ENCODE results near the gene IGLL1. TPM values are rescaled to one million over a fixed set of nuclear protein-coding genes. Genes with fewer than 3 reads are reported as not detected.

The IGLL1 gene
- polyA plus RNA-seq, 1 of the 3 experiments (the other 2 are of a cell fraction), result not detected

DNA sequence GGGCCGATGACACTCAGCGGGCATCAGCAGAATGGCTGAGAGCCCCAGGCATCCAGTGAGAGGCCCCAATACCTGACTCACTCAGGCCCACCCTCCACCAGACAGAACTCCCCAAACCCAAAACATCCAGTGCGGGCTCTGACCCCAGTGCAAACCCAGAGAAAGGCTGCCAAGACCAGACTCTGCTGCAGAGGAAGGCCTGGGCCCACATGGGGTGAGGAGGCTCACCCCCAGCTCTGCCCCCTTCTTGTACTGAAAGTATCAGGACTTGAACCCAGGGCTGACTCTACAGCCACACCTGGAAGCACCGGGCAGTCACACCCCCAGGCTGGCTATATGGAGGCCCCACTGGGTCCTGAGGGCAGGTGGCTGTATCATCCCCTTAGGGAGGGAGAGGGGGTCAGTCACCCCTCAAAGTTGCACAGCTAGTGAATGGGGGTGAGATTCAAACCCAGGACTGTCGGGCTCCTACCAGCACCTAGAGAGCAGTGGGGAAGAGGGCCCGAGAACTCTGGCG is 49.3 kb downstream of the IGLL1 start:
- TF ChIP-seq, protein P1, sequence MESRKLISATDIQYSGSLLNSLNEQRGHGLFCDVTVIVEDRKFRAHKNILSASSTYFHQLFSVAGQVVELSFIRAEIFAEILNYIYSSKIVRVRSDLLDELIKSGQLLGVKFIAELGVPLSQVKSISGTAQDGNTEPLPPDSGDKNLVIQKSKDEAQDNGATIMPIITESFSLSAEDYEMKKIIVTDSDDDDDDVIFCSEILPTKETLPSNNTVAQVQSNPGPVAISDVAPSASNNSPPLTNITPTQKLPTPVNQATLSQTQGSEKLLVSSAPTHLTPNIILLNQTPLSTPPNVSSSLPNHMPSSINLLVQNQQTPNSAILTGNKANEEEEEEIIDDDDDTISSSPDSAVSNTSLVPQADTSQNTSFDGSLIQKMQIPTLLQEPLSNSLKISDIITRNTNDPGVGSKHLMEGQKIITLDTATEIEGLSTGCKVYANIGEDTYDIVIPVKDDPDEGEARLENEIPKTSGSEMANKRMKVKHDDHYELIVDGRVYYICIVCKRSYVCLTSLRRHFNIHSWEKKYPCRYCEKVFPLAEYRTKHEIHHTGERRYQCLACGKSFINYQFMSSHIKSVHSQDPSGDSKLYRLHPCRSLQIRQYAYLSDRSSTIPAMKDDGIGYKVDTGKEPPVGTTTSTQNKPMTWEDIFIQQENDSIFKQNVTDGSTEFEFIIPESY (IDR thresholded peaks at IDR 0.05; ENCODE audit: borderline replicate concordance, low read depth), result no peak
- H3K27ac ChIP-seq (ENCODE audit: low read depth in 2 of 2, low read length in 1 of 2), result no peak overlapping the region
- no peak overlapping the region for H3K4me3 ChIP-seq (ENCODE audit: low read depth in 2 of 2, low read length in 1 of 2)
- H3K79me2 ChIP-seq (ENCODE audit: insufficient read depth), result no peaks in the 10 kb centered on the region
- 98% methylated on average over 4 of the region's 7 CpGs for WGBS (ENCODE audit: low lambda C conversion rate)
- no peaks in the 10 kb centered on the region for H4K20me1 ChIP-seq (ENCODE audit: insufficient read depth)
- CTCF ChIA-PET, result interaction anchor here (1.2 to 1.6 kb wide), 4 partner anchors 8 to 128 kb away, joined by 3 to 4 read pairs (median 4); no protein-coding TSS in a partner anchor
- H3K9me2 ChIP-seq, result no peaks in the 10 kb centered on the region
- no peaks in the 10 kb centered on the region for H3F3A ChIP-seq (replicated peaks; ENCODE audit: insufficient read depth)
- no peak overlapping the region for H3K9ac ChIP-seq
- peaks cover 0 to 23% of the 10 kb centered on the region in 2 experiments; a peak in 1 of 4 replicates for H3K4me1 ChIP-seq (ENCODE audit: control insufficient read depth in 1 of 2, insufficient read depth in 2 of 2, low read depth in 1 of 2, low read length in 1 of 2)
- no peak overlapping the region for H3K4me2 ChIP-seq
- DNase-seq, result no peak
- no peaks in the 10 kb centered on the region for H3K36me3 ChIP-seq (replicated peaks in 1 of 2; ENCODE audit: control insufficient read depth in 1 of 2, insufficient read depth in 2 of 2, low read length in 1 of 2)
- H3K27me3 ChIP-seq (ENCODE audit: insufficient read depth), result no peaks in the 10 kb centered on the region
- POLR2A ChIA-PET, result interaction anchor here (0.9 kb wide), 1 partner anchor 9 kb away, joined by 3 read pairs; no protein-coding TSS in a partner anchor
- no peaks in the 10 kb centered on the region for H3K9me3 ChIP-seq
- H2AFZ ChIP-seq (ENCODE audit: low read depth), result no peak overlapping the region

DNA sequence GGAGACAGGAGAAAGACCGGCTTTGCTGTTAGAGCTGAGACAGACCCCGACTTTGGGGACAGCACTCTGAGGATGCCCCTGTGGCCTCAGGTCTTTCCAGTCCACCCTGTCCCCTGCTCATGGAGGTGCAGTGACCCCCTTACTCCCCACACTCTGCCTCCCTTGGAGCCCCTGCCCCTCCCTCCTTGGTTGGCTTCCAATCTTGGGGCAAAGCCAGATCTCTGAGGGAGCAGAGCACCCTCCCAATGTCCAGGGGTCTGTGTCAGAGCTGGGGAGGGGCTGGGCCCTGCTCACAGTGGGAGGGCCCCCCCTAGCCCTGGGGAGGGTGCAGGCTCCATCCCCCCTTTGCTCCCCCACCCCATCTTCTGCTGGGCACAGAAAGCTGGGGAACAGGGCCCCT is 50.0 kb downstream of the IGLL1 start:
- POLR2A ChIA-PET, result interaction anchor here (0.9 kb wide), 1 partner anchor 8 kb away, joined by 3 read pairs; no protein-coding TSS in a partner anchor

More for the DNA sequence above, 50.0 kb downstream of the IGLL1 start:
- TF ChIP-seq ELF1 (IDR thresholded peaks at IDR 0.05), result no peak
- TF ChIP-seq FOXM1 (IDR thresholded peaks at IDR 0.05; ENCODE audit: low read depth), result no peak
- no peak for TF ChIP-seq EZH2phosphoT487 (IDR thresholded peaks at IDR 0.05; ENCODE audit: borderline replicate concordance, low read depth)
- TF ChIP-seq RFX5 (IDR thresholded peaks at IDR 0.05; ENCODE audit: low read length), result no peak
- no peak for TF ChIP-seq YY1 (IDR thresholded peaks at IDR 0.05; ENCODE audit: low read depth)
- no peak for TF ChIP-seq JUND (IDR thresholded peaks at IDR 0.05)
- TF ChIP-seq, protein P2, sequence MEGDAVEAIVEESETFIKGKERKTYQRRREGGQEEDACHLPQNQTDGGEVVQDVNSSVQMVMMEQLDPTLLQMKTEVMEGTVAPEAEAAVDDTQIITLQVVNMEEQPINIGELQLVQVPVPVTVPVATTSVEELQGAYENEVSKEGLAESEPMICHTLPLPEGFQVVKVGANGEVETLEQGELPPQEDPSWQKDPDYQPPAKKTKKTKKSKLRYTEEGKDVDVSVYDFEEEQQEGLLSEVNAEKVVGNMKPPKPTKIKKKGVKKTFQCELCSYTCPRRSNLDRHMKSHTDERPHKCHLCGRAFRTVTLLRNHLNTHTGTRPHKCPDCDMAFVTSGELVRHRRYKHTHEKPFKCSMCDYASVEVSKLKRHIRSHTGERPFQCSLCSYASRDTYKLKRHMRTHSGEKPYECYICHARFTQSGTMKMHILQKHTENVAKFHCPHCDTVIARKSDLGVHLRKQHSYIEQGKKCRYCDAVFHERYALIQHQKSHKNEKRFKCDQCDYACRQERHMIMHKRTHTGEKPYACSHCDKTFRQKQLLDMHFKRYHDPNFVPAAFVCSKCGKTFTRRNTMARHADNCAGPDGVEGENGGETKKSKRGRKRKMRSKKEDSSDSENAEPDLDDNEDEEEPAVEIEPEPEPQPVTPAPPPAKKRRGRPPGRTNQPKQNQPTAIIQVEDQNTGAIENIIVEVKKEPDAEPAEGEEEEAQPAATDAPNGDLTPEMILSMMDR (IDR thresholded peaks at IDR 0.05), result no peak
- no peak for TF ChIP-seq MEF2A (IDR thresholded peaks at IDR 0.05; ENCODE audit: borderline replicate concordance, low read depth)
- TF ChIP-seq MXI1 (IDR thresholded peaks at IDR 0.05; ENCODE audit: low read depth, low read length), result no peak
- TF ChIP-seq RAD21 (IDR thresholded peaks at IDR 0.05; ENCODE audit: low read length), result no peak
- TF ChIP-seq TEAD4 (IDR thresholded peaks at IDR 0.05; ENCODE audit: borderline replicate concordance, insufficient read depth), result no peak
- no peak for TF ChIP-seq SIN3A (IDR thresholded peaks at IDR 0.05; ENCODE audit: borderline replicate concordance, low read depth, low read length)
- TF ChIP-seq, protein P3, sequence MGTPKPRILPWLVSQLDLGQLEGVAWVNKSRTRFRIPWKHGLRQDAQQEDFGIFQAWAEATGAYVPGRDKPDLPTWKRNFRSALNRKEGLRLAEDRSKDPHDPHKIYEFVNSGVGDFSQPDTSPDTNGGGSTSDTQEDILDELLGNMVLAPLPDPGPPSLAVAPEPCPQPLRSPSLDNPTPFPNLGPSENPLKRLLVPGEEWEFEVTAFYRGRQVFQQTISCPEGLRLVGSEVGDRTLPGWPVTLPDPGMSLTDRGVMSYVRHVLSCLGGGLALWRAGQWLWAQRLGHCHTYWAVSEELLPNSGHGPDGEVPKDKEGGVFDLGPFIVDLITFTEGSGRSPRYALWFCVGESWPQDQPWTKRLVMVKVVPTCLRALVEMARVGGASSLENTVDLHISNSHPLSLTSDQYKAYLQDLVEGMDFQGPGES (IDR thresholded peaks at IDR 0.05; ENCODE audit: low read depth, low read length), result no peak
- no peak for TF ChIP-seq GATA2 (CRISPR knock-in tag; IDR thresholded peaks at IDR 0.05)
- no peak for TF ChIP-seq EP300 (IDR thresholded peaks at IDR 0.05; ENCODE audit: borderline replicate concordance in 1 of 2, low read depth in 1 of 2, low read length in 1 of 2)
- TF ChIP-seq, protein P4, sequence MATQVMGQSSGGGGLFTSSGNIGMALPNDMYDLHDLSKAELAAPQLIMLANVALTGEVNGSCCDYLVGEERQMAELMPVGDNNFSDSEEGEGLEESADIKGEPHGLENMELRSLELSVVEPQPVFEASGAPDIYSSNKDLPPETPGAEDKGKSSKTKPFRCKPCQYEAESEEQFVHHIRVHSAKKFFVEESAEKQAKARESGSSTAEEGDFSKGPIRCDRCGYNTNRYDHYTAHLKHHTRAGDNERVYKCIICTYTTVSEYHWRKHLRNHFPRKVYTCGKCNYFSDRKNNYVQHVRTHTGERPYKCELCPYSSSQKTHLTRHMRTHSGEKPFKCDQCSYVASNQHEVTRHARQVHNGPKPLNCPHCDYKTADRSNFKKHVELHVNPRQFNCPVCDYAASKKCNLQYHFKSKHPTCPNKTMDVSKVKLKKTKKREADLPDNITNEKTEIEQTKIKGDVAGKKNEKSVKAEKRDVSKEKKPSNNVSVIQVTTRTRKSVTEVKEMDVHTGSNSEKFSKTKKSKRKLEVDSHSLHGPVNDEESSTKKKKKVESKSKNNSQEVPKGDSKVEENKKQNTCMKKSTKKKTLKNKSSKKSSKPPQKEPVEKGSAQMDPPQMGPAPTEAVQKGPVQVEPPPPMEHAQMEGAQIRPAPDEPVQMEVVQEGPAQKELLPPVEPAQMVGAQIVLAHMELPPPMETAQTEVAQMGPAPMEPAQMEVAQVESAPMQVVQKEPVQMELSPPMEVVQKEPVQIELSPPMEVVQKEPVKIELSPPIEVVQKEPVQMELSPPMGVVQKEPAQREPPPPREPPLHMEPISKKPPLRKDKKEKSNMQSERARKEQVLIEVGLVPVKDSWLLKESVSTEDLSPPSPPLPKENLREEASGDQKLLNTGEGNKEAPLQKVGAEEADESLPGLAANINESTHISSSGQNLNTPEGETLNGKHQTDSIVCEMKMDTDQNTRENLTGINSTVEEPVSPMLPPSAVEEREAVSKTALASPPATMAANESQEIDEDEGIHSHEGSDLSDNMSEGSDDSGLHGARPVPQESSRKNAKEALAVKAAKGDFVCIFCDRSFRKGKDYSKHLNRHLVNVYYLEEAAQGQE (IDR thresholded peaks at IDR 0.05; ENCODE audit: low read depth, low read length), result no peak
- Histone ChIP-seq H3F3A (replicated peaks; ENCODE audit: insufficient read depth) (no peaks in the 10 kb centered on the region), H3K27me3 (ENCODE audit: insufficient read depth) (no peaks in the 10 kb centered on the region), H3K9ac (no peak overlapping the region), H3K4me3 (ENCODE audit: low read depth in 2 of 2, low read length in 1 of 2) (no peak overlapping the region), H3K79me2 (ENCODE audit: insufficient read depth) (no peaks in the 10 kb centered on the region), H3K9me2 (no peaks in the 10 kb centered on the region), H3K36me3 (replicated peaks in 1 of 2; ENCODE audit: control insufficient read depth in 1 of 2, insufficient read depth in 2 of 2, low read length in 1 of 2) (no peaks in the 10 kb centered on the region), H3K4me1 (ENCODE audit: control insufficient read depth in 1 of 2, insufficient read depth in 2 of 2, low read depth in 1 of 2, low read length in 1 of 2) (peaks cover 0 to 23% of the 10 kb centered on the region in 2 experiments; a peak in 1 of 4 replicates), H2AFZ (ENCODE audit: low read depth) (no peak overlapping the region), H4K20me1 (ENCODE audit: insufficient read depth) (no peaks in the 10 kb centered on the region), H3K4me2 (no peak overlapping the region), H3K9me3 (no peaks in the 10 kb centered on the region), H3K27ac (ENCODE audit: low read depth in 2 of 2, low read length in 1 of 2) (no peak overlapping the region)
- WGBS (ENCODE audit: low lambda C conversion rate), result 91% methylated on average over 2 of the region's 2 CpGs
- DNase-seq, result no peak
- CTCF ChIA-PET, result interaction anchor here (1.2 to 4.1 kb wide), 4 partner anchors 9 to 127 kb away, joined by 3 to 10 read pairs (median 4); no protein-coding TSS in a partner anchor

Data from SK-N-SH (cell line).